Activated CD8-positive, alpha-beta memory T cell treated with anti-CD3 and anti-CD28 coated beads, Interleukin-2, amount 50 U/mL, for 48 hours (primary cell): ENCODE results near the gene SLC5A3.

Experiments used
- DNase-seq: peaks from one replicate; pipeline ENCODE4 v3.0.0-alpha.2; 2020

The SLC5A3 gene

GRCh38 chr21:34105947-34106541 is 32.7 kb downstream of the SLC5A3 start:
- DNase-seq, result no peak

GRCh38 chr21:34107606-34108005 is 34.2 kb downstream of the SLC5A3 start:
- no peak for DNase-seq

- no peak for DNase-seq
Observed at GRCh38 chr21:34109075-34109474, 35.7 kb downstream of the SLC5A3 start.

- DNase-seq, result no peak
Observed at GRCh38 chr21:34110594-34111202, 37.3 kb downstream of the SLC5A3 start.

GRCh38 chr21:34112316-34113033 is 39.1 kb downstream of the SLC5A3 start:
- DNase-seq, result no peak

- no peak for DNase-seq
Observed at GRCh38 chr21:34113842-34114241, 40.5 kb downstream of the SLC5A3 start.

GRCh38 chr21:34115160-34115559 is 41.8 kb downstream of the SLC5A3 start:
- no peak for DNase-seq

- no peak for DNase-seq
Observed at GRCh38 chr21:34116569-34116968, 43.2 kb downstream of the SLC5A3 start.

- DNase-seq, result no peak
Observed at GRCh38 chr21:34120867-34121266, 47.5 kb downstream of the SLC5A3 start.

GRCh38 chr21:34122047-34122446 is 48.7 kb downstream of the SLC5A3 start:
- DNase-seq, result no peak
